Prostate gland (tissue), 2 donors: Measurements from ENCODE around the gene SEPTIN8. TPM values are rescaled to one million over a fixed set of nuclear protein-coding genes. Genes with fewer than 3 reads are reported as not detected.
A peak's percentile ranks its signal among the peaks of the same experiment; 100 is the strongest.

Experiments
- DNase-seq: peaks from one replicate; pipeline ENCODE4 v3.0.0-alpha.2; 2019; ENCODE audit warnings: low spot score
- H3K27ac ChIP-seq, 2 donors: fragments of 200-600 bp; sonication (generic); 2 replicates each; pipeline ENCODE4 v1.5.1; 2017 to 2019
- H3K27me3 ChIP-seq: fragments of 200-600 bp; sonication (generic); replicated peaks from 2 replicates; pipeline ENCODE4 v1.5.1; 2019; ENCODE audit not compliant: insufficient read depth
- H3K36me3 ChIP-seq, 2 donors: fragments of 200-600 bp; sonication (generic); 1 replicate in 1 of 2; 2 replicates in 1 of 2; pipeline versions ENCODE4 v1.5.1 to v1.8.1; 2017 to 2019
- H3K4me1 ChIP-seq: fragments of 200-600 bp; sonication (generic); replicated peaks from 2 replicates; pipeline ENCODE4 v1.5.1; 2019
- H3K4me3 ChIP-seq, 2 donors: fragments of 200-600 bp; sonication (generic); 2 replicates each; pipeline ENCODE4 v1.5.1; 2017 to 2019
- H3K9me3 ChIP-seq: fragments of 200-600 bp; sonication (generic); 2 replicates; pipeline ENCODE4 v1.5.1; 2017
- CTCF ChIP-seq, 4 experiments: fragments of 200-600 bp in 2 of 4; fragments of 450-650 bp in 2 of 4; sonication (generic) in 2 of 4; IDR thresholded peaks; 1 replicate in 3 of 4; 2 replicates in 1 of 4; pipeline ENCODE4 v1.5.1; 2016 to 2019; ENCODE audit warnings: antibody characterized with exemption in 4 of 4, mild to moderate bottlenecking in 2 of 4, moderate library complexity in 2 of 4
- POLR2A ChIP-seq: fragments of 450-650 bp; IDR thresholded peaks from one replicate; pipeline ENCODE4 v1.6.1; 2016; ENCODE audit warnings: antibody characterized with exemption, mild to moderate bottlenecking
- POLR2AphosphoS5 ChIP-seq: sonication (generic); formaldehyde crosslinking; IDR thresholded peaks from one replicate; pipeline ENCODE4 v1.6.1; 2017; ENCODE audit warnings: antibody characterized with exemption
- WGBS: methylation state at CpG from one replicate; pipeline ENCODE4 v1.1.5; 2018; 5-methylcytosine and 5-hydroxymethylcytosine counted together
- intact Hi-C: fragments of 100-400 bp; cut with DNase I; formaldehyde crosslinking; loops from one replicate; pipeline ENCODE4 v1.14.2; 2022
- total RNA-seq, 2 donors: library from RNA; depleted of rRNA; stranded (reverse); fragments of >200 nt; gene quantifications; one replicate each; pipeline ENCODE4 v1.1.0, GENCODE V29; 2016

The SEPTIN8 gene
- total RNA-seq, 2 donors from 2014 or later = 27.7 to 38.5 TPM

- no peaks in the 10 kb centered on the region for H3K4me1 ChIP-seq
- no peaks in the 10 kb centered on the region for H3K9me3 ChIP-seq
- 95% methylated on average over 2 of the region's 2 CpGs for WGBS
- no peak overlapping the region for H3K4me3 ChIP-seq
- H3K27ac ChIP-seq = no peak overlapping the region
- no peak for DNase-seq
- intact Hi-C loops = no loop called here
- H3K27me3 ChIP-seq = no peaks in the 10 kb centered on the region
- TF ChIP-seq CTCF (IDR thresholded peaks at IDR 0.05) = no peak
- TF ChIP-seq POLR2A = no peak
- TF ChIP-seq POLR2AphosphoS5 = no peak
- no peaks in the 10 kb centered on the region for H3K36me3 ChIP-seq
Observed at GRCh38 chr5:132725745-132726144, 51.3 kb downstream of the SEPTIN8 start.

GRCh38 chr5:132718544-132719312 is 58.3 kb downstream of the SEPTIN8 start:
- Histone ChIP-seq H3K4me3 (no peak overlapping the region), H3K27me3 (no peaks in the 10 kb centered on the region), H3K9me3 (no peaks in the 10 kb centered on the region), H3K27ac (no peak overlapping the region), H3K4me1 (no peaks in the 10 kb centered on the region), H3K36me3 (no peaks in the 10 kb centered on the region)
- intact Hi-C loops = no loop called here
- DNase-seq = no peak
- 95% methylated on average over 5 of the region's 5 CpGs for WGBS
- TF ChIP-seq POLR2A (no peak), POLR2AphosphoS5 (no peak)

GRCh38 chr5:132714456-132715307 is 62.4 kb downstream of the SEPTIN8 start:
- 69% methylated on average over 11 of the region's 11 CpGs for WGBS
- no peak for TF ChIP-seq POLR2AphosphoS5
- TF ChIP-seq CTCF (IDR thresholded peaks at IDR 0.05) = peak in 3 of 4 experiments; percentile 35 to 54 (median 49)
- Histone ChIP-seq H3K4me3 (no peak overlapping the region), H3K27me3 (no peaks in the 10 kb centered on the region), H3K27ac (no peak overlapping the region), H3K36me3 (no peaks in the 10 kb centered on the region), H3K9me3 (no peaks in the 10 kb centered on the region), H3K4me1 (no peaks in the 10 kb centered on the region)
- intact Hi-C loops = no loop called here
- DNase-seq = no peak

- intact Hi-C loops = no loop called here
- H3K27me3 ChIP-seq = no peaks in the 10 kb centered on the region
- no peaks in the 10 kb centered on the region for H3K4me1 ChIP-seq
- TF ChIP-seq CTCF (IDR thresholded peaks at IDR 0.05) (no peak), POLR2A (no peak), POLR2AphosphoS5 (no peak)
- no peaks in the 10 kb centered on the region for H3K36me3 ChIP-seq
- no peak overlapping the region for H3K4me3 ChIP-seq
- no peak overlapping the region for H3K27ac ChIP-seq
- no peaks in the 10 kb centered on the region for H3K9me3 ChIP-seq
- DNase-seq = no peak
Observed at GRCh38 chr5:132708645-132709044, 68.4 kb downstream of the SEPTIN8 start.

GRCh38 chr5:132704875-132705274 is 72.2 kb downstream of the SEPTIN8 start:
- intact Hi-C loops = no loop called here
- 96% methylated on average over 1 of the region's 1 CpG for WGBS
- H3K4me1 ChIP-seq = no peaks in the 10 kb centered on the region
- H3K36me3 ChIP-seq = no peaks in the 10 kb centered on the region
- no peak overlapping the region for H3K4me3 ChIP-seq
- no peak for DNase-seq
- no peaks in the 10 kb centered on the region for H3K27me3 ChIP-seq
- no peak for TF ChIP-seq POLR2A
- no peak for TF ChIP-seq POLR2AphosphoS5
- no peak for TF ChIP-seq CTCF (IDR thresholded peaks at IDR 0.05)
- no peaks in the 10 kb centered on the region for H3K9me3 ChIP-seq
- H3K27ac ChIP-seq = no peak overlapping the region

Other genes starting within 250 kb of the SEPTIN8 start
- gene IL5, start 233.7 kb downstream of the SEPTIN8 start, total RNA-seq = not detected
- gene RAD50, start 220.3 kb downstream of the SEPTIN8 start, total RNA-seq = 10 to 100 TPM; 20.2 to 37.0 TPM
- 1 to 10 TPM in 1 of 2 donors, not detected in 1; 2.3 TPM for gene IL13, start 119.1 kb downstream of the SEPTIN8 start, total RNA-seq
- not detected for gene IL4, start 103.2 kb downstream of the SEPTIN8 start, total RNA-seq
- 10 to 100 TPM in 1 of 2 donors, 1 to 10 TPM in 1; 5.9 to 14.0 TPM for gene KIF3A, start 39.7 kb downstream of the SEPTIN8 start, total RNA-seq
- gene CCNI2, start 29.8 kb downstream of the SEPTIN8 start, total RNA-seq = 1 to 10 TPM in 1 of 2 donors, not detected in 1; 5.9 TPM
- 10 to 100 TPM in 1 of 2 donors, 1 to 10 TPM in 1; 4.1 to 16.7 TPM for gene SOWAHA, start 36.1 kb upstream of the SEPTIN8 start, total RNA-seq
- gene SHROOM1, start 53.4 kb upstream of the SEPTIN8 start, total RNA-seq = 100 to 1,000 TPM in 1 of 2 donors, 10 to 100 TPM in 1; 62.1 to 364 TPM
- 1 to 10 TPM in 1 of 2 donors, under 1 TPM in 1; 0.09 to 3.2 TPM for gene GDF9, start 89.2 kb upstream of the SEPTIN8 start, total RNA-seq
- gene UQCRQ, start 89.4 kb upstream of the SEPTIN8 start, total RNA-seq = 100 to 1,000 TPM; 201 to 223 TPM
- 1 to 10 TPM in 1 of 2 donors, under 1 TPM in 1; 0.32 to 1.4 TPM for gene LEAP2, start 96.4 kb upstream of the SEPTIN8 start, total RNA-seq
- 100 to 1,000 TPM in 1 of 2 donors, 10 to 100 TPM in 1; 57.2 to 105 TPM for gene AFF4, start 186.4 kb upstream of the SEPTIN8 start, total RNA-seq
- 10 to 100 TPM in 1 of 2 donors, 1 to 10 TPM in 1; 7.8 to 10.5 TPM for gene ZCCHC10, start 249.3 kb upstream of the SEPTIN8 start, total RNA-seq